ENCODE data around the gene GRIN2C.

DNA sequence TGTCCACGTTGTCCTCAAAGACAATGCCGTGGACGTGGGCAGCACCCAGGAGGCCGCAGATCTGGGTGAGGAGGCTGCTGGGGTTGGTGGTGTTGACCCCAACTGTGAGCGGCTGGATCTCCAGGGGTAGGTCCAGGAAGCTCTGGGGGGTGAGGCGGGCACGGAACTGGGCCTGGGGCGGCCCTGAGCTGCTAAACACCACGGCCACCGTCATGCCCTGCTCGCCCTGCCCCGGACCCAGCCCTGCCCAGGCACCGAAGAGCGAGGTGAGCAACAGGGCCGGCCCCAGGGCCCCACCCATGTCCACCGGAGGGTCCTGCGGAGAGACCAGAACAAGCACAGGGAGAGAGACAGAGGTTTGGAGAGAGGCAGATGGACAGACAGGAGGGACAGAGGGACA lies 4.9 kb downstream of the GRIN2C start:
- TF ChIP-seq EZH2 (IDR thresholded peaks at IDR 0.05; ENCODE audit: low read length, missing control alignments): no peak
- TF ChIP-seq, protein P1, sequence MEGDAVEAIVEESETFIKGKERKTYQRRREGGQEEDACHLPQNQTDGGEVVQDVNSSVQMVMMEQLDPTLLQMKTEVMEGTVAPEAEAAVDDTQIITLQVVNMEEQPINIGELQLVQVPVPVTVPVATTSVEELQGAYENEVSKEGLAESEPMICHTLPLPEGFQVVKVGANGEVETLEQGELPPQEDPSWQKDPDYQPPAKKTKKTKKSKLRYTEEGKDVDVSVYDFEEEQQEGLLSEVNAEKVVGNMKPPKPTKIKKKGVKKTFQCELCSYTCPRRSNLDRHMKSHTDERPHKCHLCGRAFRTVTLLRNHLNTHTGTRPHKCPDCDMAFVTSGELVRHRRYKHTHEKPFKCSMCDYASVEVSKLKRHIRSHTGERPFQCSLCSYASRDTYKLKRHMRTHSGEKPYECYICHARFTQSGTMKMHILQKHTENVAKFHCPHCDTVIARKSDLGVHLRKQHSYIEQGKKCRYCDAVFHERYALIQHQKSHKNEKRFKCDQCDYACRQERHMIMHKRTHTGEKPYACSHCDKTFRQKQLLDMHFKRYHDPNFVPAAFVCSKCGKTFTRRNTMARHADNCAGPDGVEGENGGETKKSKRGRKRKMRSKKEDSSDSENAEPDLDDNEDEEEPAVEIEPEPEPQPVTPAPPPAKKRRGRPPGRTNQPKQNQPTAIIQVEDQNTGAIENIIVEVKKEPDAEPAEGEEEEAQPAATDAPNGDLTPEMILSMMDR (conservative IDR thresholded peaks at IDR 0.05 in 1 of 2, IDR thresholded peaks at IDR 0.05 in 1 of 2; ENCODE audit: low read depth in 1 of 2, low read length in 2 of 2): no peak
